Chondrocyte (in vitro differentiated cells): ENCODE results near the gene GNA15. TPM values are rescaled to one million over a fixed set of nuclear protein-coding genes. Genes with fewer than 3 reads are reported as not detected.

ENCODE experiments used
- DNase-seq: peaks from one replicate; pipeline ENCODE4 v3.0.0; 2021; ENCODE audit warnings: mixed read lengths, low spot score
- H3K27ac Mint-ChIP-seq: one replicate; pipeline ENCODE4 v1.8.0; 2021; ENCODE audit warnings: mild to moderate bottlenecking, moderate library complexity, mixed read lengths; ENCODE audit not compliant: unreplicated experiment
- H3K27me3 Mint-ChIP-seq: 2 replicates; pipeline ENCODE4 v1.8.0; 2021; ENCODE audit warnings: low read depth, mixed read lengths
- H3K36me3 Mint-ChIP-seq: 2 replicates; pipeline ENCODE4 v1.8.0; 2021; ENCODE audit warnings: low read depth, mixed read lengths
- H3K4me1 Mint-ChIP-seq: 2 replicates; pipeline ENCODE4 v1.8.0; 2021; ENCODE audit warnings: low read depth, mild to moderate bottlenecking, mixed read lengths
- H3K4me3 Mint-ChIP-seq: one replicate; pipeline ENCODE4 v1.8.0; 2021; ENCODE audit warnings: mild to moderate bottlenecking, moderate library complexity, mixed read lengths; ENCODE audit not compliant: unreplicated experiment
- H3K9me3 Mint-ChIP-seq: 2 replicates; pipeline ENCODE4 v1.8.0; 2021; ENCODE audit warnings: low read depth, mixed read lengths
- total RNA-seq: library from RNA; stranded (reverse); gene quantifications from 3 replicates; pipeline ENCODE4 v1.2.1, GENCODE V29; 2021
- TF ChIP-seq, protein P1 (sequence below): fragments of 200-600 bp; sonication (generic); IDR thresholded peaks from 2 replicates; pipeline ENCODE4 v1.5.0; 2021; ENCODE audit warnings: antibody characterized with exemption, mild to moderate bottlenecking, moderate library complexity

Gene GNA15
- total RNA-seq, 1 donor from 2014 or later, result not detected

DNA sequence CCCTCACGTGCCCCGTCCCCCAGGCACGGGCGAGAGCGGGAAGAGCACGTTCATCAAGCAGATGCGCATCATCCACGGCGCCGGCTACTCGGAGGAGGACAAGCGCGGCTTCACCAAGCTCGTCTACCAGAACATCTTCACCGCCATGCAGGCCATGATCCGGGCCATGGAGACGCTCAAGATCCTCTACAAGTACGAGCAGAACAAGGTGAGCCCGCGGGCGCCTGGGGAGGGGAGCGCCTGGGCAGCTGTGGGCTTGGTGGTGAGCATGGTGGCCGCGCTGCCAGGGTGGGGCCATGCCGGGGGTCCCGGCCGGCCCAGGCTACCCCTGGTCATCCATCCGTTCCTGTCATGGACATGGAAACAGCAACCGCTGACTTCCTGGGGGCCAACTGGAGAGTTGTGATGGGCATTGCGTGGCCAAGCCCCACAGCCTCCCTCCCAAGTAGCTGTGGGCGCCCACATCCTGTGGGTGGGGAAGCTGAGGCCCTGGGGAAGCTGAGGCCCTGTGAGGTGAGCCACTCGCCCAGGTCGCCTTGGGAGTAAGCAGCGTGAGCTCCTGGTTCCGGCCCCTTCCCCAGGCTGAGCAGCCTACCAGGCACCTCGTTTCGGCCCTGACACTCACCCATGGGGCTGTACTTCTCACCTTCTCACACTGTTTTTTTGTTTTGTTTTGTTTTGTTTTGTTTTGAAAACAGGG is 25.6 kb upstream of the GNA15 start:
- Mint-ChIP-seq H3K27me3 (no peaks in the 10 kb centered on the region), H3K9me3 (no peaks in the 10 kb centered on the region), H3K27ac (no peak overlapping the region), H3K36me3 (no peaks in the 10 kb centered on the region), H3K4me1 (peaks cover 15% of the 10 kb centered on the region), H3K4me3 (no peak overlapping the region)
- TF ChIP-seq, protein P1, sequence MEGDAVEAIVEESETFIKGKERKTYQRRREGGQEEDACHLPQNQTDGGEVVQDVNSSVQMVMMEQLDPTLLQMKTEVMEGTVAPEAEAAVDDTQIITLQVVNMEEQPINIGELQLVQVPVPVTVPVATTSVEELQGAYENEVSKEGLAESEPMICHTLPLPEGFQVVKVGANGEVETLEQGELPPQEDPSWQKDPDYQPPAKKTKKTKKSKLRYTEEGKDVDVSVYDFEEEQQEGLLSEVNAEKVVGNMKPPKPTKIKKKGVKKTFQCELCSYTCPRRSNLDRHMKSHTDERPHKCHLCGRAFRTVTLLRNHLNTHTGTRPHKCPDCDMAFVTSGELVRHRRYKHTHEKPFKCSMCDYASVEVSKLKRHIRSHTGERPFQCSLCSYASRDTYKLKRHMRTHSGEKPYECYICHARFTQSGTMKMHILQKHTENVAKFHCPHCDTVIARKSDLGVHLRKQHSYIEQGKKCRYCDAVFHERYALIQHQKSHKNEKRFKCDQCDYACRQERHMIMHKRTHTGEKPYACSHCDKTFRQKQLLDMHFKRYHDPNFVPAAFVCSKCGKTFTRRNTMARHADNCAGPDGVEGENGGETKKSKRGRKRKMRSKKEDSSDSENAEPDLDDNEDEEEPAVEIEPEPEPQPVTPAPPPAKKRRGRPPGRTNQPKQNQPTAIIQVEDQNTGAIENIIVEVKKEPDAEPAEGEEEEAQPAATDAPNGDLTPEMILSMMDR, result no peak
- DNase-seq, result no peak

DNA sequence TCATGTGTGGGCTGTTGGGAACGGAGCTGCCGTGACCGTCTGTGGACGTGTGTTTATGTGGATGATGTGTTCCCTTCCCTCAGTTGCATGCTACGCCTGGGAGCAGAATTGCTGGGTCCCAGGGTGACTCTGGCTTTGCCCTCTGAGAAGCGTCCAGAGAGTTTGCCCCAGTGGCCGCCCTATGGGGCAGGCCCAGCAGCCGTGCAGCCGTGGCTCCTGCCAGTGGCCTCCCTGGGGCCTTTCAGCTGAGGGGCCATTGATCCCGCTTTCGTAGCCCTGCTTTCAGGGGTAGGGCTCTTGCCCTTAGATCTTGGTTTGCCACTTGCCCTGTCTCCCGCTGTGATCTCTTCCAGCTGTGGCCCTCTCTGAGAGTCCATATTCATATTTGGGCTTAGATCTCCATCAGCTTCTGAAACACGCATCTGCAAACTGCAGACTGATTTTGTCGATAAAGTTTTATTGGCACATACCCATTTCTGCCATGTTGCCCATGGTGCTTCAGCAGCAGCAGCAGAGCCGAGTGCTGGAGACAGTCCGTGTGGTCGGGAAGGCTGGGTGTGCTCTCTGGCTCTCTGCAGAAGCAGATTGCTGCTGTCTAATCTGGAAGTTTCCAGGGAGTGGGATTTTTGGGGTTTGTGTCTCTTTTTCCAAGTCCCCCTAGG is 24.1 kb upstream of the GNA15 start:
- no peak overlapping the region for H3K27ac Mint-ChIP-seq
- TF ChIP-seq, protein P1, result no peak
- H3K9me3 Mint-ChIP-seq, result no peaks in the 10 kb centered on the region
- H3K36me3 Mint-ChIP-seq, result no peaks in the 10 kb centered on the region
- H3K4me1 Mint-ChIP-seq, result peaks cover 26% of the 10 kb centered on the region
- H3K4me3 Mint-ChIP-seq, result no peak overlapping the region
- DNase-seq, result no peak
- no peaks in the 10 kb centered on the region for H3K27me3 Mint-ChIP-seq

DNA sequence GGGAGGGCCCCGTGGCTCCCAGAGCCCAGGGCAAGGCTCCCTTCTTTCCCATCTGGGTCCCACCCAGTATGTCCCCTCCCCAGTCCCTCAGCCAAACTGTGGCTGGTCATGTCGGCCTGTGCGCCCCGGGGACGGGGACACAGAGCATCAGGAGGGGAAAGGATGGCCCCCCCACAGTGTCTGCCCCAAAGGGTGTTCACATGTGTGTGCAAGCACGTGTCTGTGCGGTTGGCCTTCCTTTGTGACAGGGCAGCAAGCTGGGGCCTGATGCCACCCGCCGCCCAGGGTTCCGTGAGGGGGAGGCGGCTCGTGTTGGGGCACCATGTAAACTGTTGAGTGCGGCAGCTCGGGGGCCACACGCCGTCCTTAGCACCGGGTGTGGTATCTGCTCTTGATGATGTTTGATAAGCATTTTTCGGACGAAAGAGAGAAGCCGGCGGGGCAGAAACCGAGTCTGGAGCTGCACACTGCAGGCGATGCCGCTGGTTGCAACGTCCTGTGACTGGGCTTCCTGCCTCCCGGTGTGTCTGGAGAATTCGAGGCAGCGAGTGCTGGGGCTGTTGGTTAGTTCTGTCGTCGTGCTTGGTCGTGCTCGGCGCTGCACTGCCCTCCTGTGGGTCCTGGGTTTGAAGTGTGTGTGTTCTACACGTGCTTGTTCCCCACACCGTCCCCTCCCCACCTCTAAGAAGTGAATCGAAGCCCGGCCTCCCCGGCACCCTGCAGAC is 23.3 kb upstream of the GNA15 start:
- Mint-ChIP-seq H3K36me3 (no peaks in the 10 kb centered on the region), H3K27ac (no peak overlapping the region), H3K9me3 (no peaks in the 10 kb centered on the region), H3K27me3 (no peaks in the 10 kb centered on the region), H3K4me3 (no peak overlapping the region), H3K4me1 (peaks cover 22% of the 10 kb centered on the region)
- TF ChIP-seq, protein P1, result no peak
- no peak for DNase-seq

DNA sequence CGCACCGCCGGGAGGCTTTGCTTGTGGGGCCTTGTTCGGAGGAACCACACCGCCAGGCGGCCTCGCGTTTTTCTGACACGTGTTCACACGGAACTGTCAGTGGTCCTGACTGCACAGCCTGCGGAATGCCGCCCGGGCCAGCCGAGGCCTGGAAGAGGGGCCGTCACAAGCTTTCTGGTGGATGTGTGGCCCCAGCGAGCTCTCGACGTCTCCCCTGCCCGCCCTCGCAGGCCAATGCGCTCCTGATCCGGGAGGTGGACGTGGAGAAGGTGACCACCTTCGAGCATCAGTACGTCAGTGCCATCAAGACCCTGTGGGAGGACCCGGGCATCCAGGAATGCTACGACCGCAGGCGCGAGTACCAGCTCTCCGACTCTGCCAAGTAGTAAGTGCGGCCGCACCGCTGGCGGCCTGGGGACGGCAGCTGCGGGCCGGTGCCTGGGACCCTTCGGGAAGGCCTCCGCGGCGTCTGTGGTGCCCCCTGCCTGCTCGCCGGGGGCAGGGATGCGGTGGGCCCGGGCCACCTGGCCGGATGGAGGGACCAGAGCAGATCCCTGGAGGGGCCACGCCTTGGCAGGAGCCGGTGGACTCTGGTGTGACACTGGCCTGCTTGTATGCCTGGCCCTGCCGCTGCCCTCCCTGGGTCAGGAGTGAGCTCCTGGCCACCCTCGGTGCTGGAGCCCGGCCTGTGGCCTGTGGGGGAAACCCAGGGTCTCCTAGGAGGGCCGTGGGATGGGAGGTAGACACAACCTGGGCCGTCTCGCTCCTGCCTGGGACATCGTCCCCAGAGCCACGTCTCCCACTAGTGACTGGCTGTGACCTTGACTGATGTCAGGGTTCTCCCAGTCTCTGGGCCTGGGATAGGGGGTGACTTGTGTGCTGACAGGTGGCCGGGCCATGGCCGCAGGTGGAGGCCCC is 22.5 kb upstream of the GNA15 start:
- peaks cover 19% of the 10 kb centered on the region for H3K4me1 Mint-ChIP-seq
- TF ChIP-seq, protein P1, result no peak
- no peak overlapping the region for H3K4me3 Mint-ChIP-seq
- peak; percentile 91 for DNase-seq
- H3K9me3 Mint-ChIP-seq, result no peaks in the 10 kb centered on the region
- no peaks in the 10 kb centered on the region for H3K27me3 Mint-ChIP-seq
- H3K27ac Mint-ChIP-seq, result no peak overlapping the region
- no peaks in the 10 kb centered on the region for H3K36me3 Mint-ChIP-seq
